Right cardiac atrium (tissue), 5 donors: ENCODE data around the gene C12orf42. TPM values are rescaled to one million over a fixed set of nuclear protein-coding genes. Genes with fewer than 3 reads are reported as not detected.

Experiments used
- ATAC-seq, 2 donors: fragments of 200-7000 bp; cut with Tn5 transposase; one replicate each; pipeline versions ENCODE4 v1.8.0 to v1.9.1; 2020; ENCODE audit warnings: moderate library complexity in 2 of 2, mild to moderate bottlenecking in 1 of 2
- DNase-seq, 3 donors: peaks; one replicate each; pipeline ENCODE4 v3.0.0-alpha.2; 2020
- H3K27ac ChIP-seq: one replicate; pipeline ENCODE4 v1.5.1; 2013; ENCODE audit warnings: mild to moderate bottlenecking, low read length, control low read depth, moderate library complexity
- H3K27me3 ChIP-seq: one replicate; pipeline ENCODE4 v1.6.1; 2013; ENCODE audit not compliant: control insufficient read depth, insufficient read depth
- H3K4me1 ChIP-seq: one replicate; pipeline ENCODE4 v1.6.1; 2013; ENCODE audit warnings: low read length; ENCODE audit not compliant: control insufficient read depth, insufficient read depth
- H3K4me3 ChIP-seq: one replicate; pipeline ENCODE4 v1.5.1; 2013; ENCODE audit warnings: low read length, control low read depth
- H3K9me3 ChIP-seq: one replicate; pipeline ENCODE4 v1.6.1; 2013; ENCODE audit warnings: low read length; ENCODE audit not compliant: control insufficient read depth
- WGBS: extraction: QIAGEN DNeasy Blood & Tissue Kit; methylation state at CpG from one replicate; pipeline ENCODE4 v1.1.7; 2013; 5-methylcytosine and 5-hydroxymethylcytosine counted together
- intact Hi-C, 4 donors: fragments of 100-400 bp; cut with DNase I; formaldehyde crosslinking; loops; one replicate each; pipeline versions ENCODE4 v1.11.0 to v1.14.0; 2022 to 2023
- long read RNA-seq, 4 donors: library from polyadenylated mRNA; unstranded; transcript quantifications; one replicate each; pipeline ENCODE4 v2.0.0, GENCODE V29; 2020 to 2021
- polyA plus RNA-seq: library from polyadenylated mRNA; stranded (reverse); fragments of 200-250 nt; gene quantifications from one replicate; pipeline ENCODE4 v1.2.3, GENCODE V29; 2013
- total RNA-seq, 4 donors: library from RNA; stranded (reverse); fragmentation: NEBNext Ultra II Directional; extraction: Animal tissue kit (Norgen Biotek cat#: 25700); gene quantifications; one replicate each; pipeline ENCODE4 v1.2.1, GENCODE V29; 2021
- donor health status: healthy with polysubstance abuse.
- donor health status: DM: no; HTN: yes; CAD: no.
- donor health status: DM: no; HTN: no; CAD: no.
- donor health status: DM: no; HTN: yes; CAD: no; lungs with severe emphysema.
- donor health status: DM: yes; HTN: yes; CAD: no.

The C12orf42 gene
- total RNA-seq (not detected), polyA plus RNA-seq (not detected)
- long read RNA-seq, donor 1, result 0 reads
- long read RNA-seq, donor 2, result 0 reads
- long read RNA-seq, donor 3, result 0 reads
- long read RNA-seq, donor 4, result 0 reads

GRCh38 chr12:103495469-103496456 lies at the start of gene C12orf42:
Gene C12orf42, minus strand, starts transcription at chr12:103495968. Its CDS starts 17,542 bp downstream, at chr12:103478426.
- intact Hi-C loops, result no loop called here
- peak; percentile 47 to 68 for ATAC-seq
- H3K9me3 ChIP-seq, result peaks cover 2% of the 10 kb centered on the region
- peak in 2 of 3 donors; percentile 10 to 66 for DNase-seq
- 1% methylated on average over 77 of the region's 77 CpGs for WGBS
- H3K4me3 ChIP-seq, result peak within 1 kb of the TSS; percentile 52
- no peaks in the 10 kb centered on the region for H3K4me1 ChIP-seq
- no peaks in the 10 kb centered on the region for H3K27me3 ChIP-seq
- no peak within 1 kb of the TSS for H3K27ac ChIP-seq

GRCh38 chr12:103542078-103542477 lies 46.3 kb upstream of the C12orf42 start:
- Histone ChIP-seq H3K4me3 (no peak overlapping the region), H3K27ac (no peak overlapping the region), H3K9me3 (no peaks in the 10 kb centered on the region), H3K4me1 (no peaks in the 10 kb centered on the region), H3K27me3 (no peaks in the 10 kb centered on the region)
- no peak for DNase-seq
- 54% methylated on average over 3 of the region's 3 CpGs for WGBS
- intact Hi-C loops, result loop anchor here in 1 of 4 donors (10.0 kb wide), 1 partner anchor 597 kb away; no protein-coding TSS in a partner anchor
- no peak for ATAC-seq

GRCh38 chr12:103540319-103540718 lies 44.6 kb upstream of the C12orf42 start:
- H3K9me3 ChIP-seq, result no peaks in the 10 kb centered on the region
- H3K27ac ChIP-seq, result no peak overlapping the region
- 54% methylated on average over 3 of the region's 3 CpGs for WGBS
- H3K4me1 ChIP-seq, result no peaks in the 10 kb centered on the region
- H3K27me3 ChIP-seq, result no peaks in the 10 kb centered on the region
- intact Hi-C loops, result loop anchor here in 1 of 4 donors (10.0 kb wide), 1 partner anchor 596 kb away; no protein-coding TSS in a partner anchor
- ATAC-seq (no peak), DNase-seq (no peak)
- H3K4me3 ChIP-seq, result no peak overlapping the region

GRCh38 chr12:103538397-103538796 lies 42.6 kb upstream of the C12orf42 start:
- intact Hi-C loops, result no loop called here
- H3K4me1 ChIP-seq, result no peaks in the 10 kb centered on the region
- DNase-seq, result no peak
- WGBS, result 62% methylated on average over 1 of the region's 1 CpG
- no peaks in the 10 kb centered on the region for H3K9me3 ChIP-seq
- H3K4me3 ChIP-seq, result no peak overlapping the region
- no peaks in the 10 kb centered on the region for H3K27me3 ChIP-seq
- ATAC-seq, result no peak
- no peak overlapping the region for H3K27ac ChIP-seq

- H3K4me1 ChIP-seq, result no peaks in the 10 kb centered on the region
- intact Hi-C loops, result no loop called here
- no peak overlapping the region for H3K4me3 ChIP-seq
- no peak overlapping the region for H3K27ac ChIP-seq
- no peaks in the 10 kb centered on the region for H3K9me3 ChIP-seq
- no peak for DNase-seq
- H3K27me3 ChIP-seq, result peaks cover 4% of the 10 kb centered on the region
- no peak for ATAC-seq
- WGBS, result 28% methylated on average over 15 of the region's 15 CpGs
Measured at GRCh38 chr12:103530307-103531066, 34.7 kb upstream of the C12orf42 start.

GRCh38 chr12:103529306-103529705 lies 33.5 kb upstream of the C12orf42 start:
- intact Hi-C loops, result no loop called here
- H3K4me1 ChIP-seq, result no peaks in the 10 kb centered on the region
- DNase-seq (no peak), ATAC-seq (no peak)
- peaks cover 4% of the 10 kb centered on the region for H3K27me3 ChIP-seq
- no peak overlapping the region for H3K4me3 ChIP-seq
- no peaks in the 10 kb centered on the region for H3K9me3 ChIP-seq
- H3K27ac ChIP-seq, result no peak overlapping the region
- 58% methylated on average over 4 of the region's 4 CpGs for WGBS

GRCh38 chr12:103524238-103524875 lies 28.6 kb upstream of the C12orf42 start:
- no peak for ATAC-seq
- Histone ChIP-seq H3K9me3 (no peaks in the 10 kb centered on the region), H3K4me3 (no peak overlapping the region), H3K27ac (no peak overlapping the region), H3K4me1 (no peaks in the 10 kb centered on the region), H3K27me3 (peaks cover 4% of the 10 kb centered on the region)
- DNase-seq, result no peak
- intact Hi-C loops, result no loop called here
- 48% methylated on average over 4 of the region's 4 CpGs for WGBS

- H3K27ac ChIP-seq, result no peak overlapping the region
- peaks cover 4% of the 10 kb centered on the region for H3K27me3 ChIP-seq
- intact Hi-C loops, result no loop called here
- DNase-seq (no peak), ATAC-seq (no peak)
- no peak overlapping the region for H3K4me3 ChIP-seq
- no peaks in the 10 kb centered on the region for H3K9me3 ChIP-seq
- no peaks in the 10 kb centered on the region for H3K4me1 ChIP-seq
- WGBS, result 63% methylated on average over 1 of the region's 1 CpG
Measured at GRCh38 chr12:103523771-103524170, 28.0 kb upstream of the C12orf42 start.

- ATAC-seq (no peak), DNase-seq (no peak)
- no peaks in the 10 kb centered on the region for H3K9me3 ChIP-seq
- intact Hi-C loops, result no loop called here
- 83% methylated on average over 2 of the region's 2 CpGs for WGBS
- H3K4me3 ChIP-seq, result no peak overlapping the region
- no peaks in the 10 kb centered on the region for H3K4me1 ChIP-seq
- no peak overlapping the region for H3K27ac ChIP-seq
- H3K27me3 ChIP-seq, result no peaks in the 10 kb centered on the region
Measured at GRCh38 chr12:103520686-103521215, 25.0 kb upstream of the C12orf42 start.

- ATAC-seq, result no peak
- Histone ChIP-seq H3K9me3 (no peaks in the 10 kb centered on the region), H3K27ac (no peak overlapping the region), H3K27me3 (no peaks in the 10 kb centered on the region), H3K4me1 (no peaks in the 10 kb centered on the region), H3K4me3 (no peak overlapping the region)
- intact Hi-C loops, result no loop called here
- DNase-seq, result no peak
- WGBS, result 60% methylated on average over 2 of the region's 2 CpGs
Measured at GRCh38 chr12:103519632-103520031, 23.9 kb upstream of the C12orf42 start.
